Measurements from ENCODE around the gene PRUNE1.

Gene PRUNE1

DNA sequence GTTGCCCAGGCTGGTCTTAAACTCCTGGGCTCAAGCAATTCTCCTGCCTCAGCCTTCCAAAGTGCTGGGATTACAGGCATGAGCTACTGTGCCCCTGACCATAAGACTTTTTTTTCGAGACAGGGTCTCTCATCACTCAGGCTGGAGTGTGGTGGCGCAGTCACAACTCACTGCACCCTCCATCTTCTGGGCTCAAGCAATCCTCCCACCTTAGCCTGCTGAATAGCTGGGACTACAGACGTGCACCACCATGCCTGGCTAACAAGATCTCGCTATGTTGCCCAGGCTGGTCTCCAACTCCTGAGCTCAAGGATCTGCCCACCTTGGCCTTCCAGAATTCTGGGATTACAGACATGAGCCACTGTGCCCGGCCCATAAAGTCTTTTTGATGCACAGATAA is 41.2 kb downstream of the PRUNE1 start:
- no peak for DNase-seq (ENCODE audit: low read depth, low spot score)

DNA sequence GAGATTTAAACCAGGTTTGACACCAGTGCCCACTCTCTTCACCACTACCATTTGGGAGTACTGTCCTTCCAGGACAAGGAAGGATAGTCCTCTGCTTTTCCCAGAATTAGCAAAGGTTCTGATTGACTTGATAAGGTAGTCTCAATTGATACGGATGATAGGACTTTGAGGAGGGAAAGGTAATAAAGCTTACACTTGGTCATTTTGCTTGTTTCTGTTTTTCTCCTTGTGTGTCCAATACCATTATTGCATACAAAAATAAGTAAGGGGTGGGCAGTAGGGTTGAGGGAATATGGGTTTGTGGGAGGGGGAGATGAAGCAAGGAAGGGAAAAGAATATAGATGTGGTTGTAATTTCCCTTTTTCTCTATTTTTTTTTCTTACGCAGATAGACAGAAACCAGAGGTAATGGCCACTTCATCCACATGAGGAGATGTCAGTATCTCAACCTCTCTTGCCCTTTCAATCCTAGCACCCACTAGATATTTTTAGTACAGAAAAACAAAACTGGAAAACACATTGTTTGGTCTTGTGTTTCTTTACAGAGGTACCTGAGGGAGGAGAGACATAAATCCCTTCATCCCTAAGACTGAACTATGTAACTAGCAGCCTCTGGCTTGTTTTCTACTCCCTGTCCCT is 41.9 kb downstream of the PRUNE1 start:
- no peak for DNase-seq (ENCODE audit: low read depth, low spot score)

DNA sequence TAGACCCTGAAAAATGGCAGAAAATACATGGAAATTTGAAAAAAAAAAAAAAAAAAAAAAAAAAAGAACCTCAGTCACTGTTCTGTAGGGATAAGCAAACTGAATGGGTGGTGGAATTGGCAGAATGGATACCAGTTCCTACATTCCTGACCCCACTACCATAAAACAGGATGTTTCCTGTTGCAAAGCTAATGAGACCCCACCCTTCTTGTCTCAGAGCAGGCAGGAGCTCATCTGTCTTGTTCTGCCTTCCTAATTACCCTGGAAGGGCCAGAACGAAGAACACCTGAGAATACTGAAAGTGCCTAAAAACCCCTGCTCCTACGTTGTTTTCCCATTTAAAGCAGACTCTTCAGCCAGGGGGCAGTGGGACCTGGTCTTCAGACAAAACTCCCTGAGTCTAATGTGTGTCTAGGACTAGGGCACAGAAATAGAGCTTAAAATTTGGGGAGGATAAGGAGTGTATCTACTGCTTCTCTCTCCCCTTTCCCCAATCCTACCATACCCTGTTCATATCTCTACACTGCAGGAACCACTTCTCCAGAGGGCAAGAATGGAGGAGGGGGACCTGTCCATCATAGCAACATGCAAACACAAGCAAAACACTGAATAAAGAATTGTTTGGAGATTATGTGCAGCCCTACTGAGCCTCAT is 43.2 kb downstream of the PRUNE1 start:
- DNase-seq (ENCODE audit: low read depth, low spot score): no peak

DNA sequence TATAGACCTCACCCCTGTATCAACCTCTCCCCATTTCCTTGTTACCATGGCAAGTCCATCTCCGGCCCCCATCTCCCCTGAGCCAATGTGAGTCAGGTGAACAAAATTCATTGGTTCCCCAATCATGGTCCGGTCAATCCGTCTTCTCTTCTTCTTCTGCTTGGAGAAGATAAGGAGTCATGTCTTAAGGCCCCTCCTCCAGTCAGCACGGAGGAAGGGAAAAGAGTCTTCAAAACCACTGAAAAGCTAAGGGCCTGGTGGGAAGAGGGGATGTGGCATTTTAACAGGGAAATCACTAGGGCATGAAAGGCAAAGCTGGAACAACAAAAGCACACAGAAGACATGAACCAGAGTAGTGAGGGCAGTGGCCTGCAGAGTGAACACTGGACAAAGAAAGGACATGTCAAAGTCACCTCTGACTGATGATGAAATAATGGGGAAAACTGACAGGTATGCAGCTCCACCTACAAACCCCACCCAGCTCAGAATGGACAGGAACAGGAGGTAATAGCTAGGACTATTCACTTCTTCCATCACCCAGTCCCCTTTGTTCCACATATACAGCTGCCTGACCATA is 46.8 kb downstream of the PRUNE1 start:
- DNase-seq (ENCODE audit: low read depth, low spot score): no peak

DNA sequence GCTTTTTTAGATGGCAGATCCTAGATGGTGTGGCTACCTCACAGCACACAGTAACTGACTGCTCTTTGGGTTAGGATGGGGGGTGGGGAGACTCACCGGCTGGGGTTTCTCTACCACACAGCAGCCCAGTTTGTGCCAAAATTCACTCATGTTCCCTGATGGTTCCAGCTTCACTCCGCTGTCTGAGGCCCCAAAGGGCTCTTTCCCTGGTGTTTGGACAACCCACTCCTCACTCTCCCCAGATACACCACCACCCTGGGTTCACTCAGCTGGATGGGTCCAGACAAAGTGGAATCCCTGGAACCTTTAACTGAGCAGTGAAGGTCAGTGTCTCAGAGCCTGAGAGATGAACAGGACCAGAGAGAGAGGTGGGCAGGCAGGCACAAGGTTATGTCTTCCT is 47.3 kb downstream of the PRUNE1 start:
- no peak for DNase-seq (ENCODE audit: low read depth, low spot score)

DNA sequence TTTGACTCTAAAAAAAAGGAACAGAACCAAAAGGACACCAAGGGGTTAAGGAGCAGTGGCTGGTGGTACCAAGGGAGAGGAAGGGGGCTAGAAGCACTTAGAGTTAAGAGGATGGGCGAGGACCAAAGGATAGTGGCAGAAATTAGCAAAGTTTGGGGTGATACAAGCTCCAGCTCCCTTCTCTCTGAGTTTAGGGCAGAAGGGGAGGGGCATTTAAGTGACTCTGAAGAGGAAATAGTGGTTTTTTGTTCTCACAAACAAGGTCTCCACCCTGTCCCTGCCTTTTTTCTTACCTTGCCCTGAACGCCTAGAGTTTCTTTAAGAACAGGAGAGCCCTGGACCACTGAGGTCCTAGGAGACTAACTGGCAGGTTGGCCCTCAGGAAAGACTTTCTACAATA is 47.9 kb downstream of the PRUNE1 start:
- DNase-seq (ENCODE audit: low read depth, low spot score): no peak

DNA sequence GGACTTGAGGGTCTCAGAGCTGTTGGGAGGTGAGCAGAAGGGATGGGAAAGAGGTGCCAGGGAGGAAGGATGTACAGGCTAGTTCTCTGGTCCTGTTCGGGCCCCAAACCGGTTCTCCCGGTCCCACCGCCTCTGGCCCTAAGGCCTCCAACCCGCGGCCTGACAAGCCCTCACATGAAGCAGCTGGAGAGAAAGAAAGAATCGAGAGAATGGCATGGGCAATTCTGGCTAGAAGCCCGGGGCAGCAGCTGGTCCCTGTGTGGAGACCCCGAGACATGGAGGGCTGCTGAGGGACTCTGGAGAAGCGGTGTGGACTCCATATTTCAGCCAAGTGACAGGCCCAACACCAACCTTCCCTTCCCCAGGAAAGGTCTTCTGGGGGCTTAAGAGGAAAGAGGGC is 50.4 kb downstream of the PRUNE1 start:
- DNase-seq (ENCODE audit: low read depth, low spot score): peak; percentile 50

DNA sequence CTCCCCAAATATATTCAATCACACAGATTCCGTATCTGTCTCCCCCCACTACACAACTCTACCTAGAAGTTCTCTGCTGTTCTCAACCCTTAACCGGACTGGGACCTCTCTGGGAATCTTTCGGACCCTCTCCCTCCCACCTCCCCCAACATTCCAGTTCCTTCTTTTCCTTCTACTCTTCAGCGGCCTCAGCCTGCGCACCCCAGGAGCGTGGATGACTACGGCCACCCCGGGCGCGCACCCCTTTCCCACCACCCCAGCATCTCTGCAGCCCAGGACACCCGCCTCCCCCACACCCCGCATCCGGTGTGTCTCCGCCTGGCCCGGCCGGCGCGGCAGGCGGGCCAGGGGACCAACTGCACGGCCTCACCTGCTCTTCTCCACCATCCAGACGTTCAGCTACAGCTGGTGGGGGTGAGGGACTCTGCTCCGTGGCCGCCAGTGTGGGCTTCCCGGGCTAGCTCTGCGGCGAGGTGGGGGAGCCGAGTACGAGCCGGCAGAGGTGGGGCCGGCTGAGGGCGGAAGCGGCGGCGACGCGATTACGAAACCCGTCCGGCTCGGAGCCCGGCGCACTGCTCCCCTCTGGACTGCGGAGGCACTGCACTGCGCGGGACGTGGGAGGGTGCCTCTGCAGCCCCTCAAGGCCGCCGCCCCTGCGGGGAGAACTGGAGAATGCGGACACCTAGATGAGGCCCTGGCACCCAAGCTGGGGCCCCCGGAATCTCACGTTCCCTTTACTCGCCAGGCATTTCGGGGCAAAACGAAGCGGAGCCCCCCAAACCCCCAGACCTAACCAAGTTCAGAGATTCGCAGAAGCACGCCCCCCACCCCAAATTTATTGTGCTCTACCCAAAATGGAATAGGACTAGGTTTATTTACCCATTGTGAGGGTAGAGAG is 51.1 kb downstream of the PRUNE1 start, which contains the start of gene CDC42SE1:
Gene CDC42SE1, minus strand, starts transcription at position 514 of the 898 bp plus-strand sequence. CDS start 3,892 bp downstream, outside the sequence.
- peak; percentile 95 for DNase-seq (ENCODE audit: low read depth, low spot score)

DNA sequence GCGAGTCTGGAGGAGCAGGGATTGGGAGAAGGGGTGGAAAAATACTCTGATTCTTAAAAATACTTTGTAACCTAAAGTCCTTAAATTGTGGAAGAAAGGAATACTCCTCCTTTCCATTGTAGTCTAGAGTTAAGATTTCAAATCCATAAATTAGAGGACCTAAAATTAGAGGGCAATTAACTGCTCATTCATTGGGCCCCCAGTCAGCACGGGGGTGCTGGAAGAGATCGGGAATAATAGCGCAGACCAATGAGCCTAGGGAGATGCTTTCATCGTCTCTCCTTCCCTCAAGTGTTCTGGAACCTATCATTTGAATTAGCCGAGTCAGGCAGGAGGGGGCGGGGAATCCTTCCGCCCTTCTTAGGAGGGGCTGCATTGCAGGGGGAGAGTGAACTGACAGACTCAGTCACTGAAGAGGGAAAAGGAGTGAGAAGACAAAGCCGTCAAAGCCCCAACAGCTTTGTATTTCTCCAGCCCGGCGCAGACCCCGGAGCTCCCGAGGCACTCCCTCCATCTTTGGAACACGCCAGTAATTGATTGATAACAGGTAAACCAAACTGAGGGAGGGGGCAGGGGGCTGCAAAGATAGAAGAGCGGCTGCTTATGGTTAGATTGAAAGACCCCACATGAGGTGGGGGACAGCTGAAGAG is 51.9 kb downstream of the PRUNE1 start, which contains the start of gene MLLT11:
Gene MLLT11, plus strand, starts transcription at position 391 of the 650 bp plus-strand sequence. CDS start 6,828 bp downstream, outside the sequence.
- peak; percentile 81 for DNase-seq (ENCODE audit: low read depth, low spot score)

DNA sequence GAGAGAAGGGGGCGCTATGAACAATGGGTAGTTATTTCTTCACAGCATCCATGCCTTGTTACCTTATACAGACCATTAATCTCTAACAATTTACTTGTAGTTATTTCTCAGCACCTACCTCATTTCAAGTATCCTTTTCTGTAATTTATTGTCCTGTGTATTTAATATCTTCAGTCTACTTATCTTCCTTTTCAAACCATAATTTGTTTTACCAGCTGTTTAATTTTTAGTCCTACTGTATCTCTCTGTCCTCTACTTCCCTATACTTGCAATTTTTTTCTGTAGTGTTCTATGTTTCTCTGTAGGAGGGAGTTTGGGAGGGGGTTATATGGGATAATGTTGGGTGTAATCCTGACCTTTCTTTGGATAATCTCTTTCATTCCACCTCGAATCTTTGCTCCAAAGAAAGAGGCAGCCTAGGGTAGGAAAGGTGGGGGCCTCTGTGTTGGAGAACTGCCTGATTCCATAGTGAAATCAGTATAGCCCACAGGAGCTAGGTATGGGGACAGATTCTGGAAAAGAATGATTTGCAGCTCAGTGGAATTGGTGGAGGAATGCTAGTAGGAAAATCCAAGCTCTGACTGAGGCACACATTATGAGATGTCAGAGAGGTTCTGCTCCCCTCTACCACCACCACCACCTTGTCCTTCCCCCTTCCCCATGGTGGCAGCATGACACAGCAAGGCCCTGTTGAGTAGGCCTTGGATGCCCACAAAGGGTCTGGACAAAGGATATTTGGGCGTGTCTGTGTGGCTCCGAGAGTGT is 52.6 kb downstream of the PRUNE1 start:
- peak; percentile 51 for DNase-seq (ENCODE audit: low read depth, low spot score)

DNA sequence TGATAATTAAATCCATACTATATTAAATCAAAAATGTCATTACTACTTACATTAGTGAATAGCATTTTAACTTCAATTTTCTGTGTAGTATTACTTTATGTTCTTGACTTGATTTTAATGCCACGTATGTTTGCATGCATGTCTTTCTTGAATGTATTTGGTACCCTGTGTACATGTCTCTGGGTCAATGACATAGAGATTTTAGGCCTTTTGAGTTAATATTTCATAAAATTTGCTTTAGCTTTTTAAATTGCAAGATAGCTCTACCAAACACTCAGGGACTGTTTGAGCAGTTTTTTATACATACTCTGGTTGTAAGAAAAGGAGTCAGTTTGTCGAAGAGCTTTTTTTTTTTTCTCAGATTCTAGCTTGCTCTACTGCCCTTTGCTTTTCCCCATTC is 53.5 kb downstream of the PRUNE1 start:
- no peak for DNase-seq (ENCODE audit: low read depth, low spot score)

DNA sequence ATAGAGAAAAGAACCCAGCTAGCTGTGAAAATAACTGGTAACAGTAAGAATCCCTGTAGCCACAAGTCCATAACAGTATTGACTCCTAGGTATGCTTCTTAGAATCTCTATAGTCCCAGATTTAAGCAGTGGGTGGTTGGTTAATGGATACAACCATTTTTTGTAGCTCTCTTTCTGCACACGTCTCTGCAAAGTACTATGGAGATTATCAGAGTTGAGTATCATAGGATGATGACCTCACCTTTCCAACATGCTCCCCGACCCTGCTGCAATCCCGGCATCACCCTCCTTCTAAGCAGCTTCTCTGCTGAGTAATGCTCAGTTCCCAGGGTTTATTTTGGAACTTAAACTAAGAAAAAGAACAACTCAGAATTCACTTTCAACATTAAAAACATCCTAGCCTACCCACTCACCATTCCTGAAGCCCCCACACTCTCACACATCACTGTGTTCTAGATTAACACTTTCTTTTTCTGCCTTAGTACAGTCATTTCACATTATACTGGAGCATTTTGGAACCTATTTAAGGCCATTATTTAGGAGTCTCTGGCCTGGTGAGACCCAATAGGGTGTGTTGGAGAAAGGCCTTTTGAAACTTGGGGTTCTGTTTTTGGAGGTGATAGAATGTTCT is 54.6 kb downstream of the PRUNE1 start:
- DNase-seq (ENCODE audit: low read depth, low spot score): peak; percentile 80

DNA sequence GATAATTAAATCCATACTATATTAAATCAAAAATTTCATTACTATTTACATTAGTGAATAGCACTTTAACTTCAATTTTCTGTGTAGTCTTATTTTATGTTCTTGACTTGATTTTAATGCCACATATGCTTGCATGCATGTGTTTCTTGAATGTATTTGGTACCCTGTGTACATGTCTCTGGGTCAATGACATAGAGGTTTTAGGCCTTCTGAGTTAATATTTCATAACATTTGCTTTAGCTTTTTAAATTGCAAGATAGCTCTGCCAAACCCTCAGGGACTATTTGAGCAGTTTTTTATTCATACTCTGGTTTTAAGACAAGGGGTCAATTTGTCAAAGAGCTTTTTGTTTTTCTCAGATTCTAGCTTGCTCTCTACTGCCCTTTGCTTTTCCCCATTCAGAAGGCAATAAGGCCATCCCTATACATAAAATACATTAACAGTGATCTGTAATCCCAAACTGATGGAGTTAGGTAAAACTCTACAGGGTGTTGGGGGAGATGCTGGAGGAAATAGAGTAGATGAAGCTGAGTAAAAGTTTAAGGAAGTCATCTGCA is 56.9 kb downstream of the PRUNE1 start:
- DNase-seq (ENCODE audit: low read depth, low spot score): no peak

DNA sequence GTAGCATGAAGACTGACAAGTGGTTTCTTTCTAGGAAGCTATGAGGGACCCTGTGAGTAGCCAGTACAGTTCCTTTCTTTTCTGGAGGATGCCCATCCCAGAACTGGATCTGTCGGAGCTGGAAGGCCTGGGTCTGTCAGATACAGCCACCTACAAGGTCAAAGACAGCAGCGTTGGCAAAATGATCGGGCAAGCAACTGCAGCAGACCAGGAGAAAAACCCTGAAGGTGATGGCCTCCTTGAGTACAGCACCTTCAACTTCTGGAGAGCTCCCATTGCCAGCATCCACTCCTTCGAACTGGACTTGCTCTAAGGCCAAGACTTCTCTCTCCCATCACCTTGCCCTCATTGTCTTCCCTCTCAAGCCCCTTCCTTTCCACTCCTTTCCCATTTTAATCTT is 58.9 kb downstream of the PRUNE1 start:
- DNase-seq (ENCODE audit: low read depth, low spot score): no peak

DNA sequence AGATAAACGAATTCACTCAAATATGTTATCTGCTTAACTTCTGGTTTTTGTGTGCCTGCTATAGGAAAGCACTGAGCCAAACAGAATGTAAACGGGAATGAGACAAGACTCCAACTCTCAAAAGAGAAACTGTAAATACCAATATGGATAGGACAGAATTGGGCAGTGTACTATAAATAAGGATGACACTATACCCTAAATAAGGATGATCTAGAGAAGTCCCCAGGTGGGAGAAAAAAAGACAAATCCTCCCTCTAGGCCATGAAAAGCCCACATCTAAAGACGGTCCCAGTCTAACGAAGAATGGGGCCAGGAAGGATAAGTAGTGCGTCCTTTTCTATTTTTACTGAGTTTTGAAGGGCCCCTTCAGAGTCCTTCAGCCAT is 60.8 kb downstream of the PRUNE1 start:
- DNase-seq (ENCODE audit: low read depth, low spot score): no peak

DNA sequence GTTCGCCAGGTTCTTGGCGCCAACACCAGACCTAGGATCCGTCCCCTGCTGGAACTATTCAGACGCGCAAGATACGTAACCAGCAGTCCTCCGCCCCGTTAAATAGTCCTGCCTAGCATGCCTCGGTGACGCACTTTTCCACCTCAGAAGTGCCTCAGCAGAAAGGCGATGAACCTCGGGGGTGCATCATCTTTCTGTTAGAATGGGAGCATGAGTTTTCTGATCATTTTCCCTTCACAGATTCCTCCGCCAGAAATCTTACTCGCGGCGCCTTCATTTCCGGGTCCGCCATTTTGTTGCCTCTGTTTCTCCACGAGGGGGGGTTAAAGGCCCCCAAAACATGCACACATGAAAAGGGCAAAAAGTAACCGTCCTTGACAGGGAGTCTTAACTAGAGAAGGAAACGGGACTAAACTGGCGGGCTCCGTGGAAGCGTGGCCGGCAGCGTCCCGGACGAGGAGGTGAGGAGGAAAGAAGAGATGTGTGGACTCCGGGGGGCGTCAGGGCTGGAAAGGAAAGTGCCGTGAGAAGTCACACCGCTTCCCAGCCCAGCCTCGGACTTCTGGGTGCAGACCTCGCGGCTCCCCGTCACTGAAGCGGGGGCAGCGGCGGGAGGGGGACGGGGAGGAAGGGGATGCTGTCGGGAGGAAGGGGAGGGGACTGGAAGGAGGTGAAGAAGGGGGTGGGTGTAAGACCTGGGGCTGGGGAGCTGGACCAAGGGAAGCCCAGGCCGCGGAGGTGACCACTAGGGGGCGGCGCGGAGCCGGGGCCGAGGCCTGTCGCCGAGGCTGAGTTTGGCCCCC is 62.4 kb downstream of the PRUNE1 start, which contains the start of gene GABPB2:
Gene GABPB2, plus strand, starts transcription at position 288 of the 803 bp plus-strand sequence. CDS start 17,429 bp downstream, outside the sequence.
- peak; percentile 96 for DNase-seq (ENCODE audit: low read depth, low spot score)

DNA sequence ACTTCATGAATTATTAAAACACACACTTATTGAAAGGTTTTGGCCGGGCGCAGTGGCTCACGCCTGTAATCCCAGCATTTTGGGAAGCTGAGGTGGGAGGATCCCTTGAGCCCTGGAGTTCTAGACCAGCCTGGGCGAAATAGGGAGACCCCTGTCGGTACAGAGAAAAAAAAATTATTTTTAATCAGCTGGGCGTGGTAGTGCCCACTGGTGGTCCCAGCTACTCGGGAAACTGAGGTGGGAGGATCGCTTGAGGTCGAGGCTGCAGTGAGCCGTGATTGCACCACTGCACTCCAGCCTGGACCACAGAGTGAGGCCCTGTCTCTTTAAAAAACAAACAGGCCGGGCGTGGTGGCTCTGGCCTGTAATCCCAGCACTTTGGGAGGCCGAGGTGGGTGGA is 64.0 kb downstream of the PRUNE1 start:
- no peak for DNase-seq (ENCODE audit: low read depth, low spot score)
